ENCODE measurements around the gene PPP1R1B.
"Not testable (repeated sequence)": the region's sequence is repeated elsewhere in the genome, so short reads cannot be mapped to it uniquely, and the experiment has no call there.

Gene PPP1R1B

DNA sequence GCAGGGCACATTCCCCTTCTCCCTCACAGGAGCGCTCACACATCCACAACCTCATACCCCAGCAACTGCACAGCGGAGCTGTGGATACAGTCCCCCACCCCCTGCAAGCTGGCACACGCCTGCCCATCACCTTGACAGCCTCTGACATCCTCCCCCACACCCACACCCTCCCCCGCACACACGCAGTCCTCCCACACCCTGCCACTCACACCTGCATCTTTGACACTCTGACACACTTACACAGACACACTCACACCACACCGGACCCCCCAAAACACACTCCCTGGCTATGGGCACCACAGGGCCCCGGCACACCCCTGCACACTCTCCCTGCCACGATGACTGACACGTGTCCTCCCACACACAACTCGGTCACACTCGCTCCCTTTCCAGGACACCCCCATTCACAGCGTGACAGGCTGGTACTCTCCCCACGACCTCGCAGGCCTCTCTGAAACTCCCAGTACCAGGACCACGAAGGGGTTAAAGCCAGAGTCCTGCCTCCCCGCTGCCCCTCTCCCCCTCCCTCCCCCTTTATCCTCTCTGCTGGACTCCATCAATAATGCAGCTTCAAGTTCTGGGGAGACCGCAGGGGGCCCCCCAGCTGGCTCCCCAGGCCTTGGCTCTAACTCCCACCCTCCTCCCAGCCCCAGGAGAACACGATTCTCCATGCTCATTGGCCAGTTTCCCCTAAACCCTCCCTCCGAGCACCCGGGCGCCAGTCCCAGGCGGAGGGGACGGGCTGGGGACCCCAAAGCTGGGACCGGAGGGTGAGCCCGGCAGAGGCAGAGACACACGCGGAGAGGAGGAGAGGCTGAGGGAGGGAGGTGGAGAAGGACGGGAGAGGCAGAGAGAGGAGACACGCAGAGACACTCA, at the start of gene PPP1R1B:
TSS of gene PPP1R1B (plus strand) at position 782 of the 876 bp plus-strand sequence. CDS start 441 bp downstream, outside the sequence.
- no peak for DNase-seq

DNA sequence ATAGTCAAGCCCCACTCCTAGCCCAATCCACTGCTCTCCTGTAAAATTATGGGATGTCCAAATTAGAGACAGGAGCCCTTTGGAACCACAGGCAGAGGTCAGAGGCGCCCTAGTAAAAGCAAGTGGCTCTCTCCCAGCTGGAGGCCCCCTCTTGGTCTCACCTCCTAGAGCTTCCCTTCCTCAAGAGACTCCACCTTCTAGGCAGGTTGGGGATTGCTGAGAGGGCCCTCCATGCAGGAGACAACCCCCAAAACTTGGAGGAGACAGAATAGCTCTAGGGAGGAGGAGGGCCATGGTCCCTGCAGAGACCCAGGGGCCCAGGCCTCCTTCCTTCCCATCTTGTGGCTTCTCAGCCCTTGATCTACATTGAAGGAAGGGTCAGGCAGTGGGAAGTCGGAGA, 48.5 kb upstream of the PPP1R1B start:
- no peak for DNase-seq

DNA sequence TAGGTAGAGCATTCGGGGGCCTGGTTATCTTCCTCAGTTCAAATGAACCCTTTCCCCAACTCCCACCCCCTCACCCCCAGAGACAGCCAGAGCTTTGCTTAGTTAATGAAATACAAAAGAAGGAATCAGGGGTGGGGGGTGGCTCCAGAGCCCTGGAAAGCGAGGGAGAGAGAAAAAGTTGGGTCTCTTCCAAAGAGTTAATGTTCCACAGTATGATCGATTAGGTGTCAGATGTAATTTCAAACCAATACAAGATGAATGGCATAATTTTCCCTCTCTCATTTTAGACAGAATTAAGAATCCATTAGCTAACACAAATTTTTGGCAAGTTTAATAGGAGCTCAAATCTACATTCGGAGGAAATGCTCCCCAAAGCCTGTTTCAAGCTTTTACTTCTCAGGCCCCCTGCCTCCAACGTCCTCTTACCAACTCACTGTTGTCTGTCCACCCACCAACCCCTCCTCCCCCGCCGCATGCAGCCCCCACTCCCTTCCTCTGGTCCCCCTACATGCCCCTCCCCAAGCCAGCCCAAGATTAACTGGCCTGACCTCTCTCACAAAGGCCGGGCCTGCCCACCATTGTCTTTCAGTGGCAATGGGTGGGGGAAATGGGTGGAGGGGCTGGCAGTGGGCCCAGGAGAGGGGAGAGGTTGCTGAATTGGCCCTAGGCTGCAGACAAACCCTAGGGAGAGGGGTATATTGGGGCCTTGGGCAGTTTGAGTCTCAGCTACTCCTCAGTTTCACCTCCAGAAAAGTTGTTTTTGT, 47.3 kb upstream of the PPP1R1B start:
- no peak for DNase-seq

DNA sequence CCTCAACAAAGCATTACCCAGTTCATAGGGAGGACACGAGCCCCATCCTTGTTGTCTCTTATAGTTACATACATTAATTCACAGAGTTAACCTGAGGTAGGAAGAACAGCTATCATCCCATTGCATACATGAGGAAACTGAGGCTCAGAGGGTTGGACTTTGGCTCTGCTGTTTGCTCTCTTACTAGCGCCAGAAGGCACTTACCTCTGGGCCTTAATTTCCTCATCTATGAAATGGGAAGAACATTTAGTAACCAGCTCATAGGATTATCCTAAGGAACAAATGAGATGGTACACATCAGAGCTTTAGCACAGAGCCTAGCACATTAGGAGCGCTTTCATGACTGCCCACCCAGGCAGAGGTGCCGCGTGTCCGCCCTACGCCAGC, 46.7 kb upstream of the PPP1R1B start:
- DNase-seq: no peak

DNA sequence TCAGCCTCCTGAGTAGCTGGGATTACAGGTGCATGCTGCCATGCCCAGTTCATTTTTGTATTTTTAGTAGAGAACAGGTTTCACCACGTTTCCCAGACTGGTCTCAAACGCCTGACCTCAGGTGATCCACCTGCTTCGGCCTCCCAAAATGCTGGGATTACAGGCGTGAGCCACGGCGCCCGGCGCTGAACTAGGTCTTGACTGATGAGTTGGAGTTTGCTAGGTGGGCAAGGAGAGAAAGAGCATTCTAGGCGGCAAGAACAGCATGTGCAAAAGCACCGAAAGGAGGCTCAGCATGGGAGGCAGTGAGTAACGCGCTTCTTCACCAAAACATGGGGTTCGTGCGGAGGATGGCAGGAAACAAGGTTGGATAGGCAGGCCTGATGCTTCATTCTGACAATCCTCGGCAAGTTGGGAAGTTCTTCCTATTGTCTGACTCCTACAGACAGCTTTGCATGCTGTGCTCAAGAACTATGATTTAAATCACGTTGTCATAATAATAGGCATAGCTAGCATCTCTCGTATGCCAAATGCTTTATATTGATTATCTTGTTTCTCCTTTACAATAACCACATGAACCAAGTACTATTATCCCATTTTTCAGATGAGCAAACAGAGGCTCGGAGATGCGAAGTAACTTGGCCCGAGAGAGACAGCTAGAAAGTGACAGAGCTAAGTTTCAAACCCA, 45.5 kb upstream of the PPP1R1B start:
- no peak for DNase-seq

DNA sequence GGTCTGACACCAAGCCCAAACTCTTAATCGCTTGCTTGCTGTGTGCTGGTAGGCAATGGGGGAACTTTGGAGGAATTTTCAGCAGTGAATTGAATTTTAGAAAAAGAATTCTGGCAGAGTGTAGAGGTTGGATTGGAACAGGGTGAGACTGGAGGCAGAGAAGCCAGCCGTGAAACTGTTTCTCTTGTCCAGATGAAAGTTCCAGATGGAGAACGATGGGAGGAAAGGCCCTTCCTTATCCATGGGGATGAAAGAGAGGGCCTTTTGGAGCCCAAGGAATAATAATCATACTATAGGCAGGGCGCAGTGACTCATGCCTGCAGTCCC, 45.0 kb upstream of the PPP1R1B start:
- DNase-seq: no peak

DNA sequence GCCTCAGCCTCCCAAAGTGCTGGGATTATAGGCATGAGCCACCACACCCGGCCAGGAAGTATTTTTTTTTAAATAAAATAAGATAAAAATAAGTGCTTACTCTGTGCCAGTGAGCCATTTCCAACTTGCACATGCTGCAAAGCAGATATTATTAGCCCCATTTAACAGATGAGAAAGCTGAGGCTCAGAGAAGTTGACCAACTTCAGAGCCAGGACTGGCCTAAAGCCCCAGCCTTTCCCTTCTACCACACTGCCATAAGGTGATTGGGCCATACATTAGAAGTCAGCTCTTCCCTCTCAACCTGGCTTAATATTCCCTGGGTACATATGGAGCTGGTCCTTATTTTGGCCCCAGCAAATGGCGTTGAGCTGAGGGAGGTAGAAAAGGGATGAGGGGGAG, 44.1 kb upstream of the PPP1R1B start:
- DNase-seq: no peak

DNA sequence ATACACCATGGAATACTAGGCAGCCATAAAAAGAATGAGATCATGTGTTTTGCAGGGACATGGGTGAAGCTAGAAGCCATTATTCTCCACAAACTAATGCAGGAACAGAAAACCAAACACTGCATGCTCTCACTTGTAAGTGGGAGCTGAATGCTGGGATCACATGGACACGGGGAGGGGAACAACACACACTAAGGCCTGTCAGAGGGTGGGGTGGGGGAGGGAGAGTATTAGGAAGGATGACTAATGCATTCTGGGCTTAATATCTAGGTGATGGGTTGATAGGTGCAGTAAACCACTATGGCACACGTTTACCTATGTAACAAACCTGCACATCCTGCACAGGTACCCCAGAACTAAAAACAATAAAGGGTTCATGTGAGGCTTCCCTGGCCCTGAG, 36.6 kb upstream of the PPP1R1B start:
- not testable (repeated sequence) for DNase-seq

DNA sequence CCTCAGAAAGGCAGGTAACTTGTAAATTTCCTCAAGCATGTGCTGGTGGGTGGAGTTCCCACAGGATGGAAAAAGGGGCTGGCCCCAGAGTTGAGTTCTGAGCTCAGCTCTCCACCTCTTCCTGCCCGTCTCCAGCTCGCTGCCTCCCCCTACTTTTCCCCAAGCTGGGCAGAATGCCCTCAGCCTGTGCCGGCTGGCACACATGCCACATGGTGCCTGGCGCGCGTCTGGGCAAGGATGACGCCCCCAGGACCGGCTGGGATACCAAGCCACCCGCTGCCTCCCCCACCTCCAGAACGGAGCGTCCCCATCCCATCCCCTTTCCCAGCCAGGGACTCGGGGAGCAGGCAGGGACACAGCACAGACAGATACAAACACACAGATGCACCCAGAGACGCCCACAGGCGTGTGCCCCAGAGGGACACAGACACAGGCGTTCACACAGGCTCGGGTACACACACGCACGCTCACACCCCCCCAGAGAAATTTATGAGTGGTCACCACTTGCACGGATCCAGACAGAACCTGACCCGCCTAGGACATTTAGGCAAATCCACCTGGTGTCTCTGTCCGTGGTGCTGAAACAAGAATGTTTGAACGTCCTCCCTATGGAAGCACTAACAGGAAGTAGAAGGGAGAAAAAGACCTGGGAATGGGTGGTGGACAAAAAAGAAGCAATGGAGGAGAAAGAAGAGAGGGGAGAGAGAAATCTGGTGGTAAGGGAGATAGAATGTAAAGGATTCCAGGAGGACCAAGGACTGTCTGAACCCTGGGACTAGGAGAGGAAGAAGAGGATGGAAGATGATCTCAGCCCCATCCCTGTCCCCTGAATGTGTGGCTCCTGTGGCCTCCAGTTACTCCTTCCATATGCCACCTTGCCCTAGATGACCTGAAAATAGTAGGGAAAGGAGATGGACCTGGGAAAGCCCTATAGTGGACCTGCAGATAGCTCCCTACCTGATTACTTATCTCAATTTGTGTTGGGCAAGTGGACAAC, 34.5 kb upstream of the PPP1R1B start:
- DNase-seq: no peak

DNA sequence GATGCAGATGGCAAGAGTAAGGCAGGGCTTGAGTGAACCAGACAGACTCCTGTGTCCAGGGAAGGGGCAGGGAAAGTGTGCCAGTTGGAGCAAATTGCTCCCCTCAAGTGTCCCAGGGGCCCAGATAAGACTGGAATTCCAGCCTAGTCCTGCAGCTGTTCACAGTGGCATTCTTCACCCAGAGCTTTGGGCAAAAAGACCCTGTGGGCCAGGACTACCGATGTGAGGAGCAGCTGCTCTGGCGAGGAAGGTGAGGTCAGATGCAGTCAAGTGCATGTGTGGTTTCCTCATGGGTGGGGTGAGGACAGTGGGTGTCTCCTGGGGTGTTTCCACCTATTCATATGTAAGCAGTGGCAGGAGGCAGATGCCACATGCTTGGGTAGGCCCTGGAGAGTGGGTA, 33.4 kb upstream of the PPP1R1B start:
- DNase-seq: no peak

DNA sequence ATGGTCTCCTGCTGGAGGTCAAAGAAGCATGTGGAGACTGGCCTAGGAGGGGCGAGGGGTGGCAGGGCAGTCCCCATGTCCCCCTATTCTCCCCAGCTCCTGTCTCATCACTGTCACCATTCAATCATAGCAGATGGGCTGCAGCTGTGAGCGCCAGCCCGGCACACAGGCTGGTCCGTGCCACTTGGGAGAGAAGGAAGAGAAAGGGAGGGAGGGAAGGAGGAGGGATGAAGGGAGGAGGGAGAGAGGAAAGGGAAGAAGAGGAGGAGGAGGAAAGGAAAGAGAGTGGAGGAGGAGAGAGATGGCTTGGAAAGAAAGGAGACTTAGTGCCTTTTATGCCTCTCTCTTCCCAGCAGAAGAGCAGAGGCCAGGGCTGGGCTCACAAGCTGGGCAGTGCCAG, 31.5 kb upstream of the PPP1R1B start:
- no peak for DNase-seq

DNA sequence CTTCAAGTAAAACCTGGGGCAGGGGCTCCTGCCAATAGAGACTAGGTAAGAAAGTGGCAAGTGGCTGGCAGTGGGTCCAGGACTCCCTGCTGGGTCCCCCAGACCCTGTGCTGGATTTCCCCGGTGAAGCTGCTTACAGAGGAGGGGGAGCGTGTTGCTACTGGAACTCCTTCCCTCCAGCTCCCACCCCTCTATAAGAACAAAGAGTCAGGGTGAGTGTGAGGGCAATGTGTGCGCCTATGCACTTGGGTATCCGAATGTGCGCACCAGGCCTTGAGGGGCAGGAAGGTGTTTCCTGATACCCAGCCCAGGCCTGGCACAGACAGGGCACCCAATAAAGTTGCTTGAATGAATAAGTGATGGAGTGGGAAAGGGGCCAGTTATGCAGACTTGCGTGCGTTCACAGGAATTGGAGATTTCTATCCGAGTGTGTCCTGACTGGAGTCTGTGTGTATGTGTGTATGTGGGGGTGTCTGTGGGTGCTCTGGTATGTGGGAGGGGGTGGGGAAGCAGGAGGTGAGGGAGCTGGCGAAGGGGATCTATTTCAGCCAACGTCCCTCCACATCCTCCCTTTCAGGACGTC, 30.7 kb upstream of the PPP1R1B start:
- DNase-seq: no peak

DNA sequence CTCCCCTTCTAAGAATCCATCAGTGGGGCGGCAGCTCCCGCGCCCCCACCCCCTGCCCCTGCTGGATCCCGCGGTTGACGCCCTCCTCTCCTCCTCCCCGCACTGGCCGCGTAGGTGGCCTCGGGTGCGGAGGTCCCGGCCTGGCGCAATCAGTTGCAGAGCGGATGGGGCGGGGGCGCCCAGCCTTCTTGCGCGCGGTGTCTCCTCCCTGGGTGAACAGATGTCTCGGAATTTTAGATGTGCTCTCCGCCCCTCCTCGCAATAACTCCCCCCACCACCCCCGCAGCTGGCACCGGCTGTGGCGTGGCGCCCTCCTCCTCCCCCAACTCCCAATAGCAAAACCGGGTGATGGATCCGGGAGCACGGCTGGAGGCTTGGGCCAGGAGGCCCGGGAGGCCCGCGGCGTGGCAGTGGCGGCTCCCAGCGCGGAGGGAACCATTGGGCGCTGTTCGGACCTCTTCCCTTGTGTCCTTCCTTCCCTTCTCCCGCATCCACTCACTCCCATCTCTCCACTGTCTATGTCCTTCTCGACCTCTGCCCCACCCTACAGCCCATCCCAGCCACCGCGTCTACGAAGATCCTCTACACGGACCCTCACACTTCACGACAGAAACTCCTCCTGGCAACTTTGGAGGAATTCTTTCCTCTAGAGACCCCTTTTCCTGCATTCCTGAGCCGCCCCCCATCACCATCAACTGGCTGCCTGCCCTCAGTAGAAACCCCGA, 30.0 kb upstream of the PPP1R1B start:
- DNase-seq: no peak

DNA sequence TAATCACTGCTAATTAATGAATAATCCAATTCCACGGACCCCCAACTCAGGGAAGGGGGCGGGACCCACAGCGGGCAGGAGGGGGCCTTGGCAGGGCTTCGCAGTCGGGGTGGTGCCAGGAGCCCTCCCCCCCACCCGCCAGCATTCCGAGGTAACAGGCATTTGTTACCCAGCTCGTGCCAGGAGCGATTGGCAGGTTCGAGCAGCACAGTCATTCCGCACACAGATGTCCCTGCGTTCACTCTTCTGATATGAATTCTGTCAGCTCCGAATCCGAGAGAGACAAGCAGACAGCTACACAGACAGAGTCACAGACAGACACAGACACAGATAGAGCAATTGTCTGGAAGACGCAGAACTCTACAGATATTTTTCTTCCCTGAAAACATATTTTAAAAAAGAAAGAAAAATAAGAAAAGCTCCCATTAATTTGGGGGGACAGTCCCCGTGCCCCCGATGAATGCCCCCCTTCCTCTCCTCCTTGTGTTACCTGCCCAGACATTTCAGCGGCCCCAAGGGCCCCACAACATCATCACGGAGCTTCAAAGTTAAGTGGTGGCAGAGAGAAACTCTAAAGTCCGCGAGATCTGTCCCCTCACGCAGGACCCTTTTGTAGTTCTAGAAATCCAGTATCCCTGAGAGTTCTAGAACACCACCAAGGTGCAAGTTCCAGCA, 29.2 kb upstream of the PPP1R1B start:
- no peak for DNase-seq

DNA sequence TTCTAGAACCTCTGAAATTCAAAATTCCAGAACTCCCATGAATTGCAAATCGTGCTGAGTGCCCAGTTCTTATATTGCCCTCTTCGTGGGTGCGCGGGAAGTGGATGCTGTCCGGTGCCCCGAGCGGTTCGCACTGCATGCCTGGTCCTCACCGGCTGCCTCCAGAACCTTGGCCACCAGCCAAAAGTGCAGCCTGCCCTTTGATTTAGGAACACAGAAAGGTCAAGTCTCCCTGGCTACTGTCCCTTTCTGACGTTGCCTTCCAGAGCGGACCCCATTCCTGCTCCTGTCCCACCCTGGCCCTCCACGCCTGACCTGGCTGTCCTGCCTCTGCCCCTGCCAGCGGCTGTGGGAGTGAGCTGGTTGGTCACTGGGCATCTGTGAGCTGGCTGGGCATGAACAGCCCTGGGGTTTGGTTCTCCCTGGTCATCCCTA, 28.7 kb upstream of the PPP1R1B start:
- no peak for DNase-seq

DNA sequence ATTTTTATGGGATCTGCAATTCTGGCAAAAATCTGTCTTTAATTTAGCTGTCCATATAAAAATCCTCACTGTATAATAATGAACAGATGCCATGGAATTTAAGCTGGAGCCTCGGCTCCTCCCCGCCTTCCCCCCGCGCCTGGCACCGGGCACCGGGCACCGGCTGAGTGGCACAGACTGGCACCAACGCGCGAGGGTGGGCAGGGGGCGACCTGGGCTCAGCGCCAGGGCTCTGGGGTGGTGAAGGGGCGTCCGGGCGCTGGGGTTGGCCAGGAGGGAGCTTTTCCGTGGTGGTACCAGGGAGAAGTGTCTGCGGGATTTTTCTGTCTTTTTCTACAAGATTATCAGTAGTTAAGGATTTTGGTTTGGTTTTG, 28.1 kb upstream of the PPP1R1B start:
- no peak for DNase-seq

DNA sequence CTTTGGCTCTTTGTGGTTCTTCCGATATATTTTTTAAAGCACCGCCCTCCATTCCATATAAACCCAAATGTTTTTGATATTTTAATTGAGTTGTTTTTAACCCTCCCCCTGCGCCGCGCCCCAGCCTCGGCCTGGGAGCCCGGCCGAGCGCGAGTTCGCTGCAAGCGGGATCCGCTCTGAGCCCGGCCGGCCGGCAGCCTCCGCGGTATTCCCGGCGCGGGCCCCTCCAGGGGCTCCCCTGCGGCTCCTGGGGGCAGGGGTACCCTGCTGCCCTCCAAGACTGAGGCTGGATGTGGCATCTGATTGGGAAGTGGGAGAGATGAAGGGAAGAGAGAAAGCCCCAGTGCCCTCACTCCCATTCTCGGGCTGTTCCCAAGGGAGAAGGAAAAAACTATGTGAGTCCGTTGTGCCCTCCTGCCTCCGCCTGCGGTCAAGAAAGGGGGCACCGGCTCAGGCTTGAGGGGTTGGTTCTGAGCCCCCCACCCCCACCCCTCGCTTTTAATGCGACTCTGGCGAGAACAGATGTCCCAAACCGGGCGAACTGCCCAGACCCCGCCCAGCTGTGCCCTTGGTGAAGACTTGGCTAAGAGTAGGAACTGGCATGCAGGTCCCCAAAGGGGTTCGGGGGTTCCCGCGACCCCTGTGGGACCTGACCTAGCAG, 27.6 kb upstream of the PPP1R1B start:
- no peak for DNase-seq

DNA sequence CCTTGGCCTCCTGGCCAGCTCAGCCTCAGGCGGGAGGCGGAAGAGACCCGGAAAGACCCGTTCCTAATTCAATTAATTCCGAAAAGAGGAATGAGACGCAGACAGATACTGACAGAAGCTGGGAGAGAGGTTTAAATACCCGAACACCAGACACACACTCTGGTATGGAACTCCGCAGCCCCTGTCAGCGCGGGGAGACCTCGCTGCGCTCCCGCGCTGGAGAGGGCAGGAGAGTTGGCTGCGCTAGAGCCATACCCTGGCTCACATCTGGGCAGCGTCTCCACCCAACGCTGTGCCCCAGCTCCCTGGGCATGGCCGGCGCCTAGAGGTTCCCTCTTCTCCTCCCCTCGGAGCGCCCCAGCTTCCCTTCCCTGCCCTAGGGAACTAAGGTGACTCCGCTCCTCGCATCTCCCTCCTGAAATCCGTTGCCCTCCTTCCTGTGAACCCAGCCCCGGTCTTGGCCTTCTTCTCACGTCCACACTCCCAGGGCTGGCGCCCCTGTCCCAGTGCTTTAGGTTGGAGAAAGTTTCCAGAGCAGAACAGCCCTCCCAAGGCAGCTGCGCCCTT, 27.0 kb upstream of the PPP1R1B start:
- no peak for DNase-seq

DNA sequence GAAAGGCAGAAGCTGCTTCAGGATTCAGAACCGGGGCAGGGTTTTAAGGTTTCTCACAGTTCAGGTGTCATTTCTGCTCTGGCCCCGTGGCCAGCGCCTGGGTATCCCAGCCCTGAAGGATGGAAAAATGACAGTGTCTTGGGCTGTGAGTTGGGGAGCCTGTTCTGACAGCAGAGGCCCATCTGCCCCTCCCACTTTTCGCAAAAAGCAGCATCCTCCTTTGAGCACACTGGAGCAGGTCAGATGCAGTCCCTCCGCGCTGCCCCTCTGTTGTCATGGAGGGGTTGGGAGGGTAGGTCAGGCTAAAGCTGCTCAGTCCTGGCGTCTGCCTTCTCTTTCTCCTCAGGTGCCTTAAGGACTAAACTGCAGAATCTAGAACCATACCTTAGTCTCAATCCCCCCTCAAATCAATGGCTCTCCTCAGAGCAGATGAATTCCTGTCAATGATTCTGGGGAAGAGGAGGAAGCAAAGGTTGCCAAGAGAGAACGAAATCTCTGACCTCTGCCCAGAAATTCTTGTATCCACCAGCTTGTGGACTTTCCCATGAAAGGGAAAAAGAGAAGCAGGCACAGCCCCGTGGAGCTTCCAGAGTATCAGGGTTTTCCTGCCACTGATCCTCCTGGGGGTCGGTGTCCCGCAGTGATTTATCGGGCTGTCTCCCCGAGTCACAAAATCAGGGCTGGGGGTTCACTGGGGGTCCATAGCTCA, 26.3 kb upstream of the PPP1R1B start:
- DNase-seq: no peak

Data from stimulated activated CD4-positive, alpha-beta T cell treated with anti-CD3 and anti-CD28 coated beads, Interleukin-12 subunit alpha, Interleukin-12 subunit beta, amount 100 ng/mL, for 4 hours (primary cell).